ENCODE results near the gene CLCA4. TPM values are rescaled to one million over a fixed set of nuclear protein-coding genes. Genes with fewer than 3 reads are reported as not detected.
"Not testable (repeated sequence)": the region's sequence is repeated elsewhere in the genome, so short reads cannot be mapped to it uniquely, and the experiment has no call there.

CLCA4 gene
- total RNA-seq, 1 experiment from 2014 or later: not detected

- DNase-seq (ENCODE audit: low read depth): no peak
These were observed 19.6 kb upstream of the CLCA4 start for GRCh38 chr1:86527306-86527705.

- DNase-seq (ENCODE audit: low read depth): no peak
These were observed 16.6 kb upstream of the CLCA4 start for GRCh38 chr1:86530211-86530845.

GRCh38 chr1:86537928-86538695 is 8.8 kb upstream of the CLCA4 start:
- DNase-seq (ENCODE audit: low read depth): peak; percentile 59

GRCh38 chr1:86538775-86539174 is 8.1 kb upstream of the CLCA4 start:
- no peak for DNase-seq (ENCODE audit: low read depth)

GRCh38 chr1:86541859-86542258 is 5.0 kb upstream of the CLCA4 start:
- DNase-seq (ENCODE audit: low read depth): no peak

- DNase-seq (ENCODE audit: low read depth): peak; percentile 20
These were observed 4.2 kb upstream of the CLCA4 start for GRCh38 chr1:86542631-86543030.

GRCh38 chr1:86548839-86549238 is 2.0 kb downstream of the CLCA4 start:
- no peak for DNase-seq (ENCODE audit: low read depth)

- DNase-seq (ENCODE audit: low read depth): no peak
These were observed 4.4 kb downstream of the CLCA4 start for GRCh38 chr1:86551305-86551704.

- peak; percentile 7 for DNase-seq (ENCODE audit: low read depth)
These were observed 5.5 kb downstream of the CLCA4 start for GRCh38 chr1:86552376-86552775.

GRCh38 chr1:86557739-86558138 is 10.9 kb downstream of the CLCA4 start:
- DNase-seq (ENCODE audit: low read depth): no peak

GRCh38 chr1:86563849-86564248 is 17.0 kb downstream of the CLCA4 start:
- DNase-seq (ENCODE audit: low read depth): no peak

GRCh38 chr1:86567341-86567740 is 20.5 kb downstream of the CLCA4 start:
- DNase-seq (ENCODE audit: low read depth): no peak

GRCh38 chr1:86567878-86568277 is 21.0 kb downstream of the CLCA4 start:
- DNase-seq (ENCODE audit: low read depth): no peak

- DNase-seq (ENCODE audit: low read depth): no peak
These were observed 27.0 kb downstream of the CLCA4 start for GRCh38 chr1:86573763-86574484.

- no peak for DNase-seq (ENCODE audit: low read depth)
These were observed 34.4 kb downstream of the CLCA4 start for GRCh38 chr1:86581231-86581630.

- DNase-seq (ENCODE audit: low read depth): no peak
These were observed 35.3 kb downstream of the CLCA4 start for GRCh38 chr1:86582161-86582560.

- no peak for DNase-seq (ENCODE audit: low read depth)
These were observed 36.2 kb downstream of the CLCA4 start for GRCh38 chr1:86583032-86583431.

GRCh38 chr1:86583593-86583992 is 36.7 kb downstream of the CLCA4 start:
- DNase-seq (ENCODE audit: low read depth): no peak

GRCh38 chr1:86594284-86594770 is 47.4 kb downstream of the CLCA4 start:
- DNase-seq (ENCODE audit: low read depth): no peak

GRCh38 chr1:86596224-86596623 is 49.3 kb downstream of the CLCA4 start:
- no peak for DNase-seq (ENCODE audit: low read depth)

- DNase-seq (ENCODE audit: low read depth): no peak
These were observed 49.9 kb downstream of the CLCA4 start for GRCh38 chr1:86596741-86597290.

GRCh38 chr1:86606080-86606479 is 59.2 kb downstream of the CLCA4 start:
- DNase-seq (ENCODE audit: low read depth): not testable (repeated sequence)
